HG02798 (cell line): Measurements from ENCODE around the gene CCDC182.

ENCODE experiments used
- ATAC-seq: cut with Tn5 transposase; IDR thresholded peaks from one replicate; pipeline ENCODE4 v1.9.1; 2021; ENCODE audit warnings: mild to moderate bottlenecking; ENCODE audit not compliant: unreplicated experiment, poor library complexity

CCDC182 gene

DNA sequence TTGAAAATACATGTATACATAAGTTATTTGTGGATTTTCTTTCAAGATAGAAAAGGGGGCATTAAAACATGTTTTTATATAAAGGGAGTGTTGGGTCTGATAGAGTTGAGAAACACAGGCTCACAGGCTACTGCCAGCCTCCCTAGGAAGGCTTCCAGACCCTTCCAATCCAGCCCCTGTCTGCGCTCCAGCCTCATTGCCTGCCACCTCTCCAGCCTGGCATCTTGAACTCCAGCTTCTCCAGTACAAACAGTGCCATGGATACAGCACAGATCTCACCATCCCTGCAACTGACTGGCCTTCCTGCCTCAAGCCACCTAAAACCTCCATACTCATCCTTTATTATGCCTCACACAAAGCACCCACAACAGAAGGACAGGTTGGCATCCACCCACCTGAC is 40.7 kb downstream of the CCDC182 start:
- no peak for ATAC-seq

DNA sequence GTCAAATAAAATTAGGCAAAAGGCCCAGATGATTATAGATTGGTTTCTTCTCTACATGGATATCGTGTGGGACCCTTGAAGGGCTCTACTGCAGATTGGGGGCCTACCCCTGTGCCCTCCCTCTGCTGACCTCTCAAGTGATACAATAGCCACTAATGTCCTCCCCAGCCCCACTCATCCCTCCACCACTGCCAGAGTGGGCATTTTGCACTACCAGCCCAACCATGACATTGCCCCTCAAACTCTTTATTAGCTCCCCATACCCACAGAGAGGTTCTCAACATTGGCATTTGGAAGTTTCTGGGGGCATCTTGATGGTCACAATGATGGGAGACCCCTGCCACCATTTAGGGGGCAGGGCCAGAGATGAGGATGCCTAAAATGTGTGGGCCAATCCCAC is 41.8 kb downstream of the CCDC182 start:
- no peak for ATAC-seq

DNA sequence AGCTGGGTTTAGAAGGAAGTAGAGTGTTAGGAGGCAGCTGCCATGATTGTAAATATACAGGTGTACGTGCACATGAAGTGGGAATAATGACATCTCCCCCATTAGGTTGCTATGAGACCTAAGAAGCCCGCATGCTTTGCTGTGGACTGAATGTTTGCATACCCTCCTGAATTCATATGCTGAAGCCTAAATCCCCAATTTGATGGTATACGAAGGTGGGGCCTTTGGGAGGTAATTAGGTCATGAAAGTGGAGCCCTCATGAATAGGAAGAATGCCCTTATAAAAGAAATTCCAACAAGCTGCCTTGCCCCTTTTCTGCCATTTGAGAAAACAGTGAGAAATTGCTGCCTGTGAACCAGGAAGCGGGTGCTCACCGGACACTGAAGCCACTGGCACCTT is 44.0 kb downstream of the CCDC182 start:
- no peak for ATAC-seq

GRCh38 chr17:57699751-57700219 is 45.3 kb downstream of the CCDC182 start:
- no peak for ATAC-seq

- ATAC-seq = no peak
These were observed 47.0 kb downstream of the CCDC182 start for GRCh38 chr17:57697891-57698711.

DNA sequence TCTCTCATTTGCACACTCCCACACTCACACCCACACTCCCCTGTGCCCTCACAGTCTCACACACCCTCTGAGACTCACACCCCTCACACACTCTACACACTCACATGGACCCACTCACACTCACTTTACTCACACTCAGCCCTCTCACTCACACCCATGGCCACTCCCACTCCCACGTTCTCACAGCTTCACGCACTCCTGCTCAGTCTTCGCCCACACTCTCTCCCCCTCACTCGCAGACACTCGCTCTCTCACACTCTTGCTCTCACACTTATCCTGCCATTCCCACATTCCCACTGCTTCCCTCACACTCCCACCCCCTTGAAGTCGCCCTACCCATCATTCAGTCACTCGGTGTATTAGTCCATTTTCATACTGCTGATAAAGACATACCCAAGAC is 47.9 kb downstream of the CCDC182 start:
- ATAC-seq = no peak

DNA sequence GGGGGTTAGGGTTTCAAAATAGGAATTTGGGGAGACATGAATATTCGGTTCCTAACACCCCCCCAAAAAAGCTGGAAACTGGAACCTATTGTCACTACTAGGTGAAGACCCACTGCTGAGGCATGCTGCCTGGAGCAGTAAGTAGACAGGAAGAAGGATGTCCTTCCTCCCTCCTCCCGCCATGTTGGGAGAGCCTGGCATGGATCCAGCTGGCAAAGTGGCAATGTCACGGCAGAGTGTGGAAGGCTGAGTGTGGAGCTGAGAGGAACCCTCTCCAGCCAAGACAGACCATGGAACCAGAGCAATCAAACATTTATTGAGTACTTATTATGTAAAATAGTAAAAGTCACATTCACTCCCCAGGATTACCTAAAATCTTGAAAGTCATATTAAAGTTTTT is 49.0 kb downstream of the CCDC182 start:
- ATAC-seq = no peak
